Fibroblast of lung (primary cell): ENCODE results near the gene PLEKHA6. TPM values are rescaled to one million over a fixed set of nuclear protein-coding genes. Genes with fewer than 3 reads are reported as not detected.

Experiments used
- DNase-seq, 2 donors: peaks; one replicate each; pipeline versions ENCODE4 v3.0.0 to v3.0.0-alpha.2; 2010; ENCODE audit warnings: low read depth in 2 of 2
- H2AFZ ChIP-seq: 2 replicates; pipeline ENCODE4 v1.5.1; 2012; ENCODE audit warnings: low read length, control low read depth, inconsistent platforms
- H3K27ac ChIP-seq: 2 replicates; pipeline ENCODE4 v1.5.1; 2011; ENCODE audit warnings: low read length, control low read depth; ENCODE audit not compliant: insufficient read depth
- H3K27me3 ChIP-seq: 2 replicates; pipeline ENCODE4 v1.5.1; 2011; ENCODE audit warnings: mild to moderate bottlenecking, low read length; ENCODE audit not compliant: control insufficient read depth, insufficient read depth
- H3K36me3 ChIP-seq: 2 replicates; pipeline ENCODE4 v1.5.1; 2011; ENCODE audit warnings: low read length; ENCODE audit not compliant: control insufficient read depth, insufficient read depth
- H3K4me1 ChIP-seq: 2 replicates; pipeline ENCODE4 v1.5.1; 2011; ENCODE audit warnings: low read length; ENCODE audit not compliant: control insufficient read depth, insufficient read depth; ENCODE audit errors: extremely low read depth
- H3K4me2 ChIP-seq: 2 replicates; pipeline ENCODE4 v1.5.1; 2011; ENCODE audit warnings: low read length, control low read depth; ENCODE audit not compliant: insufficient read depth; ENCODE audit errors: extremely low read depth
- H3K4me3 ChIP-seq, 4 experiments: fragments of 200-600 bp in 1 of 4; sonication (generic) in 1 of 4; replicated peaks in 1 of 4; 2 replicates each; pipeline ENCODE4 v1.5.1; 2011 to 2016; ENCODE audit warnings: low read length in 4 of 4, low read depth in 3 of 4, mild to moderate bottlenecking in 3 of 4, control low read depth in 2 of 4, inconsistent platforms in 1 of 4, mixed read lengths in 1 of 4; ENCODE audit not compliant: insufficient read depth in 1 of 4; ENCODE audit errors: control extremely low read depth in 1 of 4
- H3K79me2 ChIP-seq: 2 replicates; pipeline ENCODE4 v1.5.1; 2012; ENCODE audit warnings: mild to moderate bottlenecking, low read length, inconsistent platforms; ENCODE audit not compliant: control insufficient read depth, insufficient read depth
- H3K9ac ChIP-seq: 2 replicates; pipeline ENCODE4 v1.5.1; 2011; ENCODE audit warnings: mild to moderate bottlenecking, low read length, control low read depth; ENCODE audit not compliant: insufficient read depth
- H3K9me3 ChIP-seq: 2 replicates; pipeline ENCODE4 v1.5.1; 2012; ENCODE audit warnings: low read depth, low read length; ENCODE audit not compliant: control insufficient read depth, insufficient read depth
- H4K20me1 ChIP-seq: 2 replicates; pipeline ENCODE4 v1.5.1; 2011; ENCODE audit warnings: low read length; ENCODE audit not compliant: control insufficient read depth, insufficient read depth; ENCODE audit errors: extremely low read depth
- CTCF ChIP-seq, 2 donors: IDR thresholded peaks in 1 of 2; conservative IDR thresholded peaks in 1 of 2; 1 replicate in 1 of 2; 2 replicates in 1 of 2; pipeline ENCODE4 v1.5.1; 2011 to 2012; ENCODE audit warnings: low read length in 2 of 2, control low read depth in 1 of 2, inconsistent platforms in 1 of 2, low read depth in 1 of 2, mild to moderate bottlenecking in 1 of 2
- EZH2 ChIP-seq: IDR thresholded peaks from 2 replicates; pipeline ENCODE4 v1.5.1; 2012; ENCODE audit warnings: low read length, control low read depth, mild to moderate bottlenecking; ENCODE audit errors: missing control alignments
- polyA plus RNA-seq, 2 donors: library from polyadenylated mRNA; depleted of rRNA in 1 of 2; stranded (reverse) in 1 of 2; unstranded in 1 of 2; fragments of >200 nt; gene quantifications; 2 replicates each; pipeline ENCODE4 v1.2.1, GENCODE V29; 2011 to 2012; ENCODE audit warnings: missing spikeins in 1 of 2
- total RNA-seq: library from RNA; depleted of rRNA; stranded (reverse); fragments of >200 nt; gene quantifications from 2 replicates; pipeline ENCODE4 v1.2.1, GENCODE V29; 2014

PLEKHA6 gene
- total and polyA plus RNA-seq, 2 donors (not counting 1 experiment from before 2014, with no cell fraction given) = 3.8 to 4.3 TPM

DNA sequence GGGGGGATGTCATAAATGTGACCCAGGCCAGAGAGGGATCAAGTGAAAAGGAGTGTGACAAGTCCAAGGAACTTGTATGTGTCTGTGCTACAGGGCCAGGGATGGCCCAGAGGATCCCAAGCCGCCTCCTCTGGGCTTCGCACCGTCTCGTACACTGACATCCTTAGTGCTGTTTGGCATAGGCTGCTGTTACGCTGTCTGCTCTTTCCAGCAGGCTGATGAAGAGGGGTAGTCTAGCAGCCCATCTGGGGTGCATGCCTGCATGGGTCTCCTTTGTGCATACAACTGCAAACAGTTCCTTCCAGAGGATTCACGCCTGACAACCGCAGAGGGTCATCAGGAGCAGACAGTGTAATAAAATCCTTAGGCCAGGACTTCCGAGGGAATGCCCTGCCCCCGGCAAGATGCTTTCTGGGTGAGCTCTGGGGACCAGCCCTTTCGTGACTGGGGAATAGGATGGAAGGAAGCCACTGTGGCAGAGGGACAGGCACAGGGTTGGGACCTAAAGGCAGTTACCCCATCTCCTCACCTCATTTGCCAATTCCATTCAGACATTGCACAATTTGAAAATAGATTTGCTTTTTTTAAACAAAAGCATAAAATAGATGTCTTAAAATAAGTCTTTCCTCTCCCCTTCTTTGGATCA is 139.6 kb downstream of the PLEKHA6 start:
- H3K4me2 ChIP-seq = no peak overlapping the region
- no peak overlapping the region for H3K4me3 ChIP-seq
- no peaks in the 10 kb centered on the region for H4K20me1 ChIP-seq
- H3K27me3 ChIP-seq = peaks cover 11% of the 10 kb centered on the region
- no peak overlapping the region for H3K9ac ChIP-seq
- H3K36me3 ChIP-seq = no peaks in the 10 kb centered on the region
- no peaks in the 10 kb centered on the region for H3K79me2 ChIP-seq
- no peaks in the 10 kb centered on the region for H3K4me1 ChIP-seq
- H3K9me3 ChIP-seq = no peaks in the 10 kb centered on the region
- H3K27ac ChIP-seq = no peak overlapping the region
- no peak for DNase-seq
- TF ChIP-seq CTCF (conservative IDR thresholded peaks at IDR 0.05 in 1 of 2, IDR thresholded peaks at IDR 0.05 in 1 of 2; ENCODE audit: low read depth in 1 of 2, low read length in 2 of 2) = no peak
- TF ChIP-seq EZH2 = no peak
- no peak overlapping the region for H2AFZ ChIP-seq

GRCh38 chr1:204218552-204218951 is 141.2 kb downstream of the PLEKHA6 start:
- peaks cover 13% of the 10 kb centered on the region for H3K27me3 ChIP-seq
- no peaks in the 10 kb centered on the region for H4K20me1 ChIP-seq
- TF ChIP-seq CTCF (conservative IDR thresholded peaks at IDR 0.05 in 1 of 2, IDR thresholded peaks at IDR 0.05 in 1 of 2; ENCODE audit: low read depth in 1 of 2, low read length in 2 of 2) (no peak), EZH2 (no peak)
- no peaks in the 10 kb centered on the region for H3K79me2 ChIP-seq
- no peak overlapping the region for H2AFZ ChIP-seq
- no peak overlapping the region for H3K4me2 ChIP-seq
- H3K9ac ChIP-seq = no peak overlapping the region
- no peak for DNase-seq
- H3K9me3 ChIP-seq = no peaks in the 10 kb centered on the region
- no peak overlapping the region for H3K4me3 ChIP-seq
- no peaks in the 10 kb centered on the region for H3K4me1 ChIP-seq
- no peak overlapping the region for H3K27ac ChIP-seq
- no peaks in the 10 kb centered on the region for H3K36me3 ChIP-seq

DNA sequence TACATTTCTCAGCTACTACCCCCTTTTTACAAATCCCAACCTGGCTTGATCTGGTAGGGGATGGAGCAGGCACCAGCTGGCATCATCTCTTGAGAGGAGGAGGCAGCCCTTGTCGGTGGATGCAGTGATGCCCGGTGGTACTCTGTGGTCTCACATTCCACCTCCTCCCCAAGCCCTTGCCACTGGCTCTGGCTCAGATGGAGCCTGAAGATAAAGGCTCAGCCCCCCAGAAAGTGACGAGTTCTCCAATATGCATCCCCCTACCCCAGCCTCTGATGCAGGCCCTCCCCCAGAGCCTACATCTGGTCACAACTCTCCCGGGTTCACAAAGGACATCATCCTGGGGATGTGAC is 142.1 kb downstream of the PLEKHA6 start:
- Histone ChIP-seq H3K9me3 (no peaks in the 10 kb centered on the region), H3K4me2 (no peak overlapping the region), H4K20me1 (no peaks in the 10 kb centered on the region), H3K4me1 (no peaks in the 10 kb centered on the region), H3K9ac (no peak overlapping the region), H3K27ac (no peak overlapping the region), H3K4me3 (no peak overlapping the region), H3K27me3 (peaks cover 22% of the 10 kb centered on the region), H3K36me3 (no peaks in the 10 kb centered on the region), H3K79me2 (no peaks in the 10 kb centered on the region), H2AFZ (no peak overlapping the region)
- TF ChIP-seq CTCF (conservative IDR thresholded peaks at IDR 0.05 in 1 of 2, IDR thresholded peaks at IDR 0.05 in 1 of 2; ENCODE audit: low read depth in 1 of 2, low read length in 2 of 2) (no peak), EZH2 (no peak)
- DNase-seq = no peak
